HG03565 (cell line): ENCODE data around the gene IGFL1.
"Not testable (repeated sequence)": the region's sequence is repeated elsewhere in the genome, so short reads cannot be mapped to it uniquely, and the experiment has no call there.

Experiments
- ATAC-seq: cut with Tn5 transposase; IDR thresholded peaks from one replicate; pipeline ENCODE4 v1.9.1; 2021; ENCODE audit warnings: mild to moderate bottlenecking, moderate library complexity; ENCODE audit not compliant: unreplicated experiment

Gene IGFL1

DNA sequence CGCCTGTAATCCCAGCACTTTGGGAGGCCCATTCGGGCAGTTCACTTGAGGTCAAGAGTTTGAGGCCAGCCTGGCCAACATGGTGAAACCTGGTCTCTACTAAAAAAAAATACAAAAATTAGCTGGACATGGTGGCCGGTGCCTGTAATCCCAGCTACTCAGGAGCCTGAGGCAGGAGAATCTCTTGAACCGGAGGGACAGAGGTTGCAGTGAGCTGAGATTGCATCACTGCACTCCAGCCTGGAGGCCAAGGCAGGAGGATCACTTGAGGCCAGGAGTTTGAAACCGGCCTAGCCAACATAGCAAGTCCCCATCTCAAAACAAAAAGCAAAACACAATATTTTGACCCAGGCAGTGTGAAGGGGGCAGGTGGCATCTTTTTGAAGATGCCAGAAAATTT, 35.3 kb downstream of the IGFL1 start:
- ATAC-seq: not testable (repeated sequence)

DNA sequence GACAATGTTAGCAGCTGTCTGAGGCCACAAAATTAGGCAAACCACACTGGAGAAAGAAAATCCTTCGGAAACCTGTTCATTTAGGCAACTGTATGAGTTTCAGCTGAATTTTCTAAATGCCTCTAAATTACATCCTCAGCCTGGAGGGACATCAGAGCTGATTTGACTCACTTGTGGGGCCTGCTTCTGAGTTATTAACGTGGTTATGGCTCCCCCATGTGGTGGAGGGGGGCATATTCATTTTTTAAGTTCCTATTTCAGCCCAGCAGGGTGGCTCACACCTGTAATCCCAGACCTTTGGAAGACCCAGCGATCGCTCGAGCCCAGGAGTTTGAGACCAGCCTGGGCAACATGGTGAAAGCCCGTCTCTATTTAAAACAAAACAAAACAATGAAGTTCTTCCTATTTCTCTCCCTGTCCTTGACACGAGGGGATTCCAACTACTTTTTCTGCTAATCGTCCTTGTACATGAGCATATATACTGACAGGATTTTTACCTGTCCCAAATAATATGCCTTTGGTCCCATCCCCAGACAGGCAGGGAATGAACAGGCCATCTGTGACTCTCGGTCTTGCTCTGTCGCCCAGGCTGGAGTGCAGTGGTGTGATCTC, 35.8 kb downstream of the IGFL1 start:
- no peak for ATAC-seq

DNA sequence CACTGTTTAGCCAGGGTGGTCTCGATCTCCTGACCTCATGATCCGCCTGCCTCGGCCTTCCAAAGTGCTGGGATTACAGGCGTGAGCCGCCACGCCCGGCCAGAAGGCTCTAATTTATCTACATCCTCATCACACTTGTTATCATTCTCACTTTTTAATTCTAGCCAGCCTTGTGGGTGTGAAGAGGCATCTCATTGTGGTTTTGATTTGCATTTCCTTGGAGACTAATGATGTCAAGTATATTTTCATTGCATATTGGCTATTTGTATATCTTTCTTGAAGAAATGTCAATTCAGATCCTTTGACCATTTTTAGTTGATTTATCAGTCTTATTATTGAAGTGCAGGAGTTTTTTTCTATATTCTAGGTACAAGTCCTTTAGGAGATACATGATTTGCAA, 39.6 kb downstream of the IGFL1 start:
- no peak for ATAC-seq

DNA sequence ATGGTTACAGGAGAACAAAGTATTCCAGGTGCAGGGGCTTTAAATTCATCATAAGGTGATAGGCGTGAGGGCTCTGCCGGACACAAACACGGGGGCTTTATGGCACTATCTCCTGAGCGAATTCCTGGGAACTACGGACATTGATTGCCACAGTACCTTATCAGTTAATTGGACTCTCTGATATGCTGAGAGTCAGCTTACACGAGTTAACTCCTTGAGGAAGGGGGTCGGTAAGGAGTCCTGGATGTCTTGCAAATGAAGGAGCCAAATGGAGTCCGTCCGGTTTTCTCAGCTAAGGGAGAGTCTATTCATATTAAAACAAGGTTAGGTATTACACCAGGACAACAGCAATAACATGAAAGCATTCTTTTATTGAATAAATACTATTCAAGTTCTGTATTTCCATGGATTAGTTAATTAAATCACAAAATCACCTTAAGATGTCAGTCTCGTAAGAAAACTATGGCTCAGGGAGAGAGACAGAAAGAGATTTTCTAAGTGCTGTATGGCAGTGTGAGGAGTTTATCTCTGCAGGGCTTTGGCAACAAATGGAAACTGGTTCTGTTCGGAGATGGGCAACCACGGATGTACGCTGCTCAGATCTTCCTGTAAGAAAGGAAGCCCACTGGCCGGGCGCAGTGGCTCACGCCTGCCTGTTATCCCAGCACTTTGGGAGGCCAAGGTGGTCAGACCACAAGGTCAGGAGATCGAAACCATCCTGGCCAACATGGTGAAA, 41.1 kb downstream of the IGFL1 start:
- no peak for ATAC-seq

DNA sequence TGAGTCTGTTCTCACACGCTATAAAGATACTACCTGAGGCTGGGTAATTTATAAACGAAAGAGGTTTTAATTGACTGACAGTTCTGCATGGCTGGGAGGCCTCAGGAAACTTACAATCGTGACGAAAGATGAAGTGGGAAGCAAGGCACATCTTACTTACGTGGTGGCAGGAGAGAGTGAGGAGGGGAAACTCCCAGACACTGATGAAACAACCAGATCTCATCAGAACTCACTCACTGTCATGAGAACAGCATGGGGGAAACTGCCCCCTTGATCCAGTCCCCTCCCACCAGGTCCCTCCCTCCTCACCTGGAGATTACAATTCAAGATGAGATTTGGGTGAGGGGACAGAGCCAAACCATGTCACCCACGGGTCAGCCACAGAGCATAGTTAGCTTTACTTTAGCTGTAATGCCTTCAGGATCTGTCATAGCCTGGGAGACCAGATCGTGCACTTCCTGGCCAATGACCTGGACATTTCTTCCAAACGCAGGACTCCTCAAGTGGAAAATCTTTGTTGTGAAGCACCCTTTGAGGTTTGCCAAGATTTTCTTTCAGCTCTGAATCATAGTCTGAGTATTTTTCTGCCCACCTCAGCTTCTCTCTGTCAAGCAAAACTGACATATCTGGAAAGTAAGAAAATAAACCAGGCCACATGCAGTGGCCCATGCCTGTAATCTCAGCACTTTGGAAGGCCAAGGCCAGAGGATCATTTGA, 42.1 kb downstream of the IGFL1 start:
- ATAC-seq: no peak

DNA sequence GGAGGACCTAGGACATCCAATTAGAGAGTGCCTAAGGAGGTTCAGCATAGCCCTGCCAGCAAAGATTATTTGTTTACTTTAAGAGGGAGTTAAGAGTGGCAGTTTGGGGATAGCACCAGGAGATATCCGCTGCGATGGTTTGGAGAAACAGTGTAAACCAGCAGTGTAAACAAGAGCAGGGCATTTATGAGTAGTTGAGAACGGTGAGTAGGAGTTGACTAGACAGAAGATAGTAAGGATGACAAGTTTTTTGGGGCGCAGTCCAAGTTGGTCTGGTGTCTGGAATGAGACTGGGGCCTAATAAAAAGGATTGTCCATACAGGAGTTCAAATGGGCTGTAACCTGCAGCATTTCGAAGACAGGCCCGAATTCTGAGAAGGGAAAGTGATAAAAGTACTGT, 44.4 kb downstream of the IGFL1 start:
- ATAC-seq: not testable (repeated sequence)

DNA sequence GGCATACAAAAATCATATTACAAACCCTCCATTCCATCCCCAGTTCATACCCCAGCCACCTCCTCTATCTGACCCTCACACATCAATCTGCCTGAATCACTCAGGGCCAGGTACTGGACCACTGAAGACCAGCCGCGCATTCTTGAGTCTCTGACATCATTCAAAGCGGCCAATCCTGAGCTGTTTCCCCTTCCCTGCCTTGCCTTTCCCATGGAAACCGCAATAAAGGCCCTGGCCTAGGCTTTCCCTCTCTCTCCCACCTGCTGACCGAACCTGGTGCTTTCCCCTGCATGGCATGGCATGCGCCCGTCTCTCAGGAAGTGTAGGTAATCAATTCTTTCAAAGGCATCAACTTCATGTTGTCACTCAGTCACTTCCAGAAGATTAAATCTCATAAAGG, 49.6 kb downstream of the IGFL1 start:
- no peak for ATAC-seq
